SJSA1 (cell line): ENCODE results near the gene BYSL. TPM values are rescaled to one million over a fixed set of nuclear protein-coding genes. Genes with fewer than 3 reads are reported as not detected.
A peak's percentile ranks its signal among the peaks of the same experiment; 100 is the strongest.
"Not testable (repeated sequence)": the region's sequence is repeated elsewhere in the genome, so short reads cannot be mapped to it uniquely, and the experiment has no call there.

Source experiments
- DNase-seq, 2 experiments: peaks; one replicate each; pipeline ENCODE4 v3.0.0-alpha.2; 2015 to 2020; ENCODE audit warnings: low spot score in 2 of 2, low read depth in 1 of 2
- H3K27ac ChIP-seq: fragments of 250-450 bp; sonication (Bioruptor Pico); 2 replicates; pipeline ENCODE4 v1.5.1; 2020; ENCODE audit warnings: mild to moderate bottlenecking, moderate library complexity
- H3K27me3 ChIP-seq: fragments of 250-450 bp; sonication (Bioruptor Pico); replicated peaks from 2 replicates; pipeline ENCODE4 v1.5.1; 2020; ENCODE audit warnings: mild to moderate bottlenecking, moderate library complexity
- H3K36me3 ChIP-seq: fragments of 250-450 bp; sonication (Bioruptor Pico); 2 replicates; pipeline ENCODE4 v1.5.1; 2020; ENCODE audit warnings: mild to moderate bottlenecking
- H3K4me1 ChIP-seq: fragments of 250-450 bp; sonication (Bioruptor Pico); replicated peaks from 2 replicates; pipeline ENCODE4 v1.6.1; 2021; ENCODE audit warnings: mild to moderate bottlenecking
- H3K4me3 ChIP-seq: fragments of 250-450 bp; sonication (Bioruptor Pico); 2 replicates; pipeline ENCODE4 v1.5.1; 2020; ENCODE audit warnings: mild to moderate bottlenecking
- H3K9me3 ChIP-seq: fragments of 250-450 bp; sonication (Bioruptor Pico); replicated peaks from 2 replicates; pipeline ENCODE4 v1.5.1; 2020; ENCODE audit warnings: mild to moderate bottlenecking
- total RNA-seq: library from RNA; depleted of rRNA; stranded (reverse); fragments of >200 nt; shearing (Covaris generic); gene quantifications from 2 replicates; pipeline ENCODE4 v1.2.3, GENCODE V29; 2014

BYSL gene
- total RNA-seq, 1 experiment from 2014 or later: 21.5 TPM

GRCh38 chr6:41941280-41942066 is 20.2 kb downstream of the BYSL start, which contains the start of gene CCND3:
CCND3 (minus strand) TSS chr6:41941808; CDS start chr6:41941649, 159 bp downstream.
- Histone ChIP-seq H3K27ac (peak within 1 kb of the TSS; percentile 51), H3K36me3 (peaks cover 51% of the 10 kb centered on the region), H3K27me3 (no peaks in the 10 kb centered on the region), H3K4me3 (peak within 1 kb of the TSS; percentile 96), H3K9me3 (0 out of 2 replicates have a peak, but pooled peaks cover 5% of the 10 kb centered on the region), H3K4me1 (peaks cover 27% of the 10 kb centered on the region)
- DNase-seq: peak; percentile 94 to 96

GRCh38 chr6:41942067-41942851 is 21.0 kb downstream of the BYSL start:
- Histone ChIP-seq H3K4me3 (peak overlapping the region; percentile 96), H3K36me3 (peaks cover 43% of the 10 kb centered on the region), H3K27me3 (no peaks in the 10 kb centered on the region), H3K9me3 (0 out of 2 replicates have a peak, but pooled peaks cover 5% of the 10 kb centered on the region), H3K27ac (peak overlapping the region; percentile 51), H3K4me1 (peaks cover 26% of the 10 kb centered on the region)
- no peak for DNase-seq

- not testable (repeated sequence) for DNase-seq, H3K27ac ChIP-seq, H3K9me3 ChIP-seq, H3K27me3 ChIP-seq, H3K4me3 ChIP-seq
- peaks cover 26% of the 10 kb centered on the region for H3K4me1 ChIP-seq
- peaks cover 37% of the 10 kb centered on the region for H3K36me3 ChIP-seq
These were observed 21.6 kb downstream of the BYSL start for GRCh38 chr6:41942882-41943281.

GRCh38 chr6:41943456-41943855 is 22.2 kb downstream of the BYSL start:
- H3K36me3 ChIP-seq: peaks cover 31% of the 10 kb centered on the region
- no peak overlapping the region for H3K27ac ChIP-seq
- H3K4me3 ChIP-seq: no peak overlapping the region
- no peaks in the 10 kb centered on the region for H3K27me3 ChIP-seq
- H3K9me3 ChIP-seq: 0 out of 2 replicates have a peak, but pooled peaks cover 5% of the 10 kb centered on the region
- no peak for DNase-seq
- H3K4me1 ChIP-seq: peaks cover 26% of the 10 kb centered on the region

GRCh38 chr6:41947581-41948220 is 26.4 kb downstream of the BYSL start:
- Histone ChIP-seq H3K4me3 (no peak overlapping the region), H3K36me3 (no peaks in the 10 kb centered on the region), H3K4me1 (no peaks in the 10 kb centered on the region), H3K27ac (no peak overlapping the region), H3K27me3 (no peaks in the 10 kb centered on the region), H3K9me3 (no peaks in the 10 kb centered on the region)
- DNase-seq: no peak

GRCh38 chr6:41954668-41955067 is 33.4 kb downstream of the BYSL start:
- no peaks in the 10 kb centered on the region for H3K4me1 ChIP-seq
- H3K27me3 ChIP-seq: no peaks in the 10 kb centered on the region
- H3K9me3 ChIP-seq: no peaks in the 10 kb centered on the region
- no peak for DNase-seq
- H3K36me3 ChIP-seq: no peaks in the 10 kb centered on the region
- H3K27ac ChIP-seq: no peak overlapping the region
- H3K4me3 ChIP-seq: no peak overlapping the region

- DNase-seq: no peak
- Histone ChIP-seq H3K4me3 (no peak overlapping the region), H3K36me3 (no peaks in the 10 kb centered on the region), H3K27ac (no peak overlapping the region), H3K4me1 (no peaks in the 10 kb centered on the region), H3K27me3 (no peaks in the 10 kb centered on the region), H3K9me3 (no peaks in the 10 kb centered on the region)
These were observed 34.1 kb downstream of the BYSL start for GRCh38 chr6:41955412-41955811.

- Histone ChIP-seq H3K36me3 (no peaks in the 10 kb centered on the region), H3K4me3 (no peak overlapping the region), H3K9me3 (no peaks in the 10 kb centered on the region), H3K4me1 (0 out of 2 replicates have a peak, but pooled peaks cover 4% of the 10 kb centered on the region), H3K27ac (no peak overlapping the region), H3K27me3 (no peaks in the 10 kb centered on the region)
- no peak for DNase-seq
These were observed 35.8 kb downstream of the BYSL start for GRCh38 chr6:41957117-41957516.

GRCh38 chr6:41958022-41958856 is 36.9 kb downstream of the BYSL start:
- no peaks in the 10 kb centered on the region for H3K27me3 ChIP-seq
- H3K4me3 ChIP-seq: no peak overlapping the region
- H3K27ac ChIP-seq: no peak overlapping the region
- 0 out of 2 replicates have a peak, but pooled peaks cover 4% of the 10 kb centered on the region for H3K4me1 ChIP-seq
- H3K9me3 ChIP-seq: no peaks in the 10 kb centered on the region
- no peaks in the 10 kb centered on the region for H3K36me3 ChIP-seq
- DNase-seq: no peak

GRCh38 chr6:41960028-41960427 is 38.7 kb downstream of the BYSL start:
- Histone ChIP-seq H3K4me1 (0 out of 2 replicates have a peak, but pooled peaks cover 4% of the 10 kb centered on the region), H3K4me3 (no peak overlapping the region), H3K27ac (no peak overlapping the region), H3K9me3 (no peaks in the 10 kb centered on the region), H3K27me3 (no peaks in the 10 kb centered on the region), H3K36me3 (no peaks in the 10 kb centered on the region)
- no peak for DNase-seq

GRCh38 chr6:41963371-41963770 is 42.1 kb downstream of the BYSL start:
- Histone ChIP-seq H3K27me3 (no peaks in the 10 kb centered on the region), H3K36me3 (no peaks in the 10 kb centered on the region), H3K27ac (no peak overlapping the region), H3K9me3 (no peaks in the 10 kb centered on the region), H3K4me1 (peaks cover 27% of the 10 kb centered on the region), H3K4me3 (no peak overlapping the region)
- DNase-seq: no peak

- H3K27me3 ChIP-seq: no peaks in the 10 kb centered on the region
- no peak overlapping the region for H3K27ac ChIP-seq
- no peak overlapping the region for H3K4me3 ChIP-seq
- no peak for DNase-seq
- no peaks in the 10 kb centered on the region for H3K36me3 ChIP-seq
- H3K9me3 ChIP-seq: no peaks in the 10 kb centered on the region
- H3K4me1 ChIP-seq: peaks cover 27% of the 10 kb centered on the region
These were observed 43.0 kb downstream of the BYSL start for GRCh38 chr6:41964201-41964887.
